Astrocyte of the cerebellum (primary cell): ENCODE measurements around the gene PARL.

Experiments used
- DNase-seq: peaks from one replicate; pipeline ENCODE4 v3.0.0-alpha.2; 2011; ENCODE audit warnings: low read depth
- H3K4me3 ChIP-seq: 2 replicates; pipeline ENCODE4 v1.5.1; 2011; ENCODE audit warnings: mild to moderate bottlenecking, low read depth, low read length, moderate library complexity
- CTCF ChIP-seq: IDR thresholded peaks from 2 replicates; pipeline ENCODE4 v1.5.1; 2012; ENCODE audit warnings: low read length, low read depth, moderate library complexity, mild to moderate bottlenecking; ENCODE audit errors: missing control alignments
- in situ Hi-C: cut with HindIII; loops from 2 replicates; pipeline ENCODE4 v1.10.0; 2017; ENCODE audit warnings: low sequenced_read_pairs

PARL gene

GRCh38 chr3:183871541-183871940 lies 13.1 kb downstream of the PARL start:
- in situ Hi-C loops, result no loop called here
- DNase-seq, result no peak
- no peak overlapping the region for H3K4me3 ChIP-seq
- TF ChIP-seq CTCF, result no peak

- no peak for TF ChIP-seq CTCF
- no peak for DNase-seq
- in situ Hi-C loops, result no loop called here
These were observed 14.1 kb downstream of the PARL start for GRCh38 chr3:183870563-183870962.

GRCh38 chr3:183868796-183869195 lies 15.9 kb downstream of the PARL start:
- no peak overlapping the region for H3K4me3 ChIP-seq
- TF ChIP-seq CTCF, result no peak
- in situ Hi-C loops, result no loop called here
- DNase-seq, result no peak

More at GRCh38 chr3:183870563-183870962, 14.1 kb downstream of the PARL start:
- no peak overlapping the region for H3K4me3 ChIP-seq

GRCh38 chr3:183862610-183863009 lies 22.1 kb downstream of the PARL start:
- DNase-seq, result no peak
- no peak for TF ChIP-seq CTCF
- in situ Hi-C loops, result no loop called here
- no peak overlapping the region for H3K4me3 ChIP-seq

GRCh38 chr3:183857863-183858262 lies 26.8 kb downstream of the PARL start:
- DNase-seq, result no peak
- in situ Hi-C loops, result no loop called here
- H3K4me3 ChIP-seq, result no peak overlapping the region
- TF ChIP-seq CTCF, result no peak

- TF ChIP-seq CTCF, result no peak
- DNase-seq, result no peak
- no peak overlapping the region for H3K4me3 ChIP-seq
- in situ Hi-C loops, result no loop called here
These were observed 30.2 kb downstream of the PARL start for GRCh38 chr3:183854318-183855035.
